Retinal pigment epithelial cell (primary cell): ENCODE data around the gene SLC9A5.

ENCODE experiments used
- DNase-seq: peaks from one replicate; pipeline ENCODE4 v3.0.0-alpha.2; 2010; ENCODE audit warnings: low read depth
- H3K4me3 ChIP-seq: 2 replicates; pipeline ENCODE4 v1.5.1; 2011; ENCODE audit warnings: mild to moderate bottlenecking, low read length, control low read depth, moderate library complexity
- CTCF ChIP-seq: conservative IDR thresholded peaks from 2 replicates; pipeline ENCODE4 v1.5.1; 2011; ENCODE audit warnings: low read depth, low read length, control low read depth, inconsistent platforms

SLC9A5 gene

GRCh38 chr16:67279296-67280089 lies 30.7 kb downstream of the SLC9A5 start, which contains the start of gene PLEKHG4:
Gene PLEKHG4, plus strand, starts transcription at chr16:67279532. Its CDS starts 513 bp downstream, at chr16:67280045.
- peak; percentile 51 for TF ChIP-seq CTCF
- H3K4me3 ChIP-seq = peak within 1 kb of the TSS; percentile 41
- no peak for DNase-seq

- TF ChIP-seq CTCF = no peak
- H3K4me3 ChIP-seq = no peak overlapping the region
- no peak for DNase-seq
Observed at GRCh38 chr16:67280090-67281015, 31.6 kb downstream of the SLC9A5 start.

- H3K4me3 ChIP-seq = no peak overlapping the region
- no peak for TF ChIP-seq CTCF
- no peak for DNase-seq
Observed at GRCh38 chr16:67281536-67282446, 33.0 kb downstream of the SLC9A5 start.

GRCh38 chr16:67282447-67282805 lies 33.6 kb downstream of the SLC9A5 start:
- no peak for TF ChIP-seq CTCF

GRCh38 chr16:67283039-67283825 lies 34.5 kb downstream of the SLC9A5 start:
- H3K4me3 ChIP-seq = no peak overlapping the region
- DNase-seq = no peak
- TF ChIP-seq CTCF = peak; percentile 3

More at GRCh38 chr16:67282447-67282805, 33.6 kb downstream of the SLC9A5 start:
- no peak overlapping the region for H3K4me3 ChIP-seq
- DNase-seq = no peak
